K562 (cell line): Measurements from ENCODE around the gene NDC1. TPM values are rescaled to one million over a fixed set of nuclear protein-coding genes. Genes with fewer than 3 reads are reported as not detected.

Experiments used
- BRD9 ChIP-seq: fragments of 450-650 bp; IDR thresholded peaks from 2 replicates; pipeline ENCODE4 v1.6.1; 2018; ENCODE audit warnings: low read depth; ENCODE audit not compliant: partially characterized antibody
- CBFB ChIP-seq: sonication (generic); formaldehyde crosslinking; IDR thresholded peaks from 2 replicates; pipeline ENCODE4 v1.4.0; 2020; ENCODE audit warnings: mild to moderate bottlenecking, missing genetic modification reagents
- COPS2 ChIP-seq: fragments of 450-650 bp; conservative IDR thresholded peaks from 2 replicates; pipeline ENCODE4 v1.6.1; 2016; ENCODE audit warnings: mild to moderate bottlenecking, moderate library complexity
- CREM ChIP-seq: IDR thresholded peaks from 2 replicates; pipeline ENCODE4 v1.6.1; 2014; ENCODE audit warnings: antibody characterized with exemption, low read depth
- FOXA1 ChIP-seq: fragments of 450-650 bp; IDR thresholded peaks from 2 replicates; pipeline ENCODE4 v1.6.1; 2016; ENCODE audit warnings: mild to moderate bottlenecking, borderline replicate concordance
- FOXK1 ChIP-seq: sonication (generic); formaldehyde crosslinking; IDR thresholded peaks from 2 replicates; pipeline ENCODE4 v1.8.0; 2022; ENCODE audit warnings: missing genetic modification reagents, mild to moderate bottlenecking, borderline replicate concordance
- FOXO4 ChIP-seq: fragments of 450-650 bp; formaldehyde crosslinking; IDR thresholded peaks from 2 replicates; pipeline ENCODE4 v1.4.0; 2020; ENCODE audit warnings: mild to moderate bottlenecking, moderate library complexity
- HOXB6 ChIP-seq: fragments of 250-450 bp; sonication (Bioruptor Pico); IDR thresholded peaks from 2 replicates; pipeline ENCODE4 v1.5.1; 2022; ENCODE audit warnings: mild to moderate bottlenecking, borderline replicate concordance
- NFE2 ChIP-seq: IDR thresholded peaks from 2 replicates; pipeline ENCODE4 v1.6.1; 2014; ENCODE audit warnings: antibody characterized with exemption, low read depth
- RAD21 ChIP-seq, 2 experiments: fragments of 250-450 bp in 1 of 2; fragments of 450-650 bp in 1 of 2; sonication (Bioruptor Pico) in 1 of 2; formaldehyde crosslinking in 1 of 2; IDR thresholded peaks in 1 of 2; conservative IDR thresholded peaks in 1 of 2; 2 replicates each; pipeline versions ENCODE4 v1.4.0 to v1.8.0; 2020 to 2022; ENCODE audit warnings: mild to moderate bottlenecking in 2 of 2, moderate library complexity in 1 of 2
- SETDB1 ChIP-seq: IDR thresholded peaks from one replicate; pipeline ENCODE4 v1.6.1; 2012; ENCODE audit warnings: low read length, control low read depth, inconsistent platforms
- SIX5 ChIP-seq, 2 experiments: IDR thresholded peaks; 2 replicates each; pipeline ENCODE4 v1.6.1; 2011; ENCODE audit warnings: low read length in 2 of 2, borderline replicate concordance in 1 of 2, low read depth in 1 of 2, mild to moderate bottlenecking in 1 of 2, moderate library complexity in 1 of 2; ENCODE audit not compliant: insufficient read depth in 1 of 2
- SMARCC2 ChIP-seq: fragments of 450-650 bp; IDR thresholded peaks from 2 replicates; pipeline ENCODE4 v1.6.1; 2017; ENCODE audit warnings: antibody characterized with exemption, moderate library complexity, mild to moderate bottlenecking, low read depth
- ZC3H11A ChIP-seq: IDR thresholded peaks from 2 replicates; pipeline ENCODE4 v1.6.1; 2012; ENCODE audit warnings: low read depth, low read length, improper control_type of control experiment
- ZNF512 ChIP-seq: IDR thresholded peaks from 2 replicates; pipeline ENCODE4 v1.6.1; 2016; ENCODE audit warnings: missing genetic modification characterization, missing compliant biosample characterization
- ZNF551 ChIP-seq: fragments of 250-450 bp; sonication (Bioruptor Pico); IDR thresholded peaks from 2 replicates; pipeline ENCODE4 v1.5.0; 2021; ENCODE audit warnings: mild to moderate bottlenecking, moderate library complexity
- polyA plus RNA-seq, 8 experiments: library from polyadenylated mRNA; depleted of rRNA in 4 of 8; stranded (reverse) in 5 of 8; unstranded in 3 of 8; fragments of >200 nt; fragmentation: Nextera tagmentation in 2 of 8; fragmentation: Illumina TruSeq in 1 of 8; extraction: Ambion mirVana in 2 of 8; extraction: Trizol in 1 of 8; gene quantifications; 2 replicates each; pipeline versions ENCODE4 v1.2.1 to v1.2.3, GENCODE V29; 2011 to 2014; ENCODE audit warnings: inconsistent platforms in 1 of 8, missing spikeins in 1 of 8
- total RNA-seq, 7 experiments: library from RNA; depleted of rRNA in 6 of 7; stranded (reverse); fragments of >200 nt in 6 of 7; fragmentation: Illumina TruSeq in 2 of 7; extraction: Trizol in 2 of 7; gene quantifications; 2 replicates each; pipeline versions ENCODE4 v1.2.1 to v1.2.3, GENCODE V29; 2011 to 2021; ENCODE audit warnings: low replicate concordance in 1 of 7
- TF ChIP-seq, protein P1 (sequence below): fragments of 250-450 bp; sonication (Bioruptor Pico); IDR thresholded peaks from 2 replicates; pipeline ENCODE4 v1.4.0; 2020; ENCODE audit warnings: mild to moderate bottlenecking
- TF ChIP-seq, protein P2 (sequence below): sonication (generic); formaldehyde crosslinking; IDR thresholded peaks from 2 replicates; pipeline ENCODE4 v1.4.0; 2020; ENCODE audit warnings: mild to moderate bottlenecking, missing genetic modification reagents
- TF ChIP-seq, protein P3 (sequence below): sonication (generic); formaldehyde crosslinking; IDR thresholded peaks from 2 replicates; pipeline ENCODE4 v1.8.1; 2023; ENCODE audit warnings: mild to moderate bottlenecking, missing genetic modification reagents
- TF ChIP-seq, protein P4 (sequence below): sonication (generic); formaldehyde crosslinking; IDR thresholded peaks from 2 replicates; pipeline ENCODE4 v1.8.0; 2022; ENCODE audit warnings: mild to moderate bottlenecking, missing genetic modification reagents

Gene NDC1
- total and polyA plus RNA-seq, 9 of the 15 experiments (the other 6 are each of a cell fraction or from before 2014, with no cell fraction given), result 26.9 to 102 (median 64.5) TPM

DNA sequence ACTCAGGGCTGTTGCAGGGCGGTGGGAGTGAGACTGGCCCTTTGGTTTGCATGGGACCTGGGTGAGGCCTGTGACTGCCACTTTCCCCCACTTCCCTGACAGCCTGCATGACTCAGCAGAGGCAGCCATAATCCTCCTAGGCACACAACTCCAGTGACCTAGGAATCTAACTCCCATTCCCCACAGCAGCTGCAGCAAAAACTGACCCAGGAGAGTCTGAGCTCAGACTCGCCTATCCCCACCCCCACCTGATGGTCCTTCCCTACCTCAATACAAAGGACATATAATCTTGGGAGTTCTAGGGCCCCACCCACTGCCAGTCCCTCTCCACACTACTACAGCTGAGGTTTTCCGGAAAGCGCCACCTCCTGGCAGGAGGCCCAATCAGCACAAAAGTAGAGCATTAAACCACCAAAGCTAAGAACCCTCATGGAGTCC, 26.7 kb downstream of the NDC1 start (continued):
- TF ChIP-seq COPS2 (no peak), SIX5 (IDR thresholded peaks at IDR 0.05; ENCODE audit: borderline replicate concordance in 1 of 2, insufficient read depth in 1 of 2, low read depth in 1 of 2, low read length in 2 of 2) (no peak), ZC3H11A (no peak), CBFB (no peak), SMARCC2 (no peak), ZNF551 (CRISPR knock-in tag) (no peak), SETDB1 (no peak), FOXK1 (CRISPR knock-in tag) (no peak), FOXA1 (no peak), CREM (0 out of 2 replicates have a peak, but pooled peaks have one; percentile 12), HOXB6 (no peak), BRD9 (no peak), ZNF512 (tag) (no peak), RAD21 (CRISPR knock-in tag; conservative IDR thresholded peaks at IDR 0.05 in 1 of 2, IDR thresholded peaks at IDR 0.05 in 1 of 2) (peak in 1 of 2 experiments; percentile 11; a peak in 1 of 4 replicates), NFE2 (peak; percentile 81), FOXO4 (CRISPR knock-in tag) (no peak)
- TF ChIP-seq, protein P1, sequence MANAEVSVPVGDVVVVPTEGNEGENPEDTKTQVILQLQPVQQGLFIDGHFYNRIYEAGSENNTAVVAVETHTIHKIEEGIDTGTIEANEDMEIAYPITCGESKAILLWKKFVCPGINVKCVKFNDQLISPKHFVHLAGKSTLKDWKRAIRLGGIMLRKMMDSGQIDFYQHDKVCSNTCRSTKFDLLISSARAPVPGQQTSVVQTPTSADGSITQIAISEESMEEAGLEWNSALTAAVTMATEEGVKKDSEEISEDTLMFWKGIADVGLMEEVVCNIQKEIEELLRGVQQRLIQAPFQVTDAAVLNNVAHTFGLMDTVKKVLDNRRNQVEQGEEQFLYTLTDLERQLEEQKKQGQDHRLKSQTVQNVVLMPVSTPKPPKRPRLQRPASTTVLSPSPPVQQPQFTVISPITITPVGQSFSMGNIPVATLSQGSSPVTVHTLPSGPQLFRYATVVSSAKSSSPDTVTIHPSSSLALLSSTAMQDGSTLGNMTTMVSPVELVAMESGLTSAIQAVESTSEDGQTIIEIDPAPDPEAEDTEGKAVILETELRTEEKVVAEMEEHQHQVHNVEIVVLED (CRISPR knock-in tag), result no peak
- TF ChIP-seq, protein P2, sequence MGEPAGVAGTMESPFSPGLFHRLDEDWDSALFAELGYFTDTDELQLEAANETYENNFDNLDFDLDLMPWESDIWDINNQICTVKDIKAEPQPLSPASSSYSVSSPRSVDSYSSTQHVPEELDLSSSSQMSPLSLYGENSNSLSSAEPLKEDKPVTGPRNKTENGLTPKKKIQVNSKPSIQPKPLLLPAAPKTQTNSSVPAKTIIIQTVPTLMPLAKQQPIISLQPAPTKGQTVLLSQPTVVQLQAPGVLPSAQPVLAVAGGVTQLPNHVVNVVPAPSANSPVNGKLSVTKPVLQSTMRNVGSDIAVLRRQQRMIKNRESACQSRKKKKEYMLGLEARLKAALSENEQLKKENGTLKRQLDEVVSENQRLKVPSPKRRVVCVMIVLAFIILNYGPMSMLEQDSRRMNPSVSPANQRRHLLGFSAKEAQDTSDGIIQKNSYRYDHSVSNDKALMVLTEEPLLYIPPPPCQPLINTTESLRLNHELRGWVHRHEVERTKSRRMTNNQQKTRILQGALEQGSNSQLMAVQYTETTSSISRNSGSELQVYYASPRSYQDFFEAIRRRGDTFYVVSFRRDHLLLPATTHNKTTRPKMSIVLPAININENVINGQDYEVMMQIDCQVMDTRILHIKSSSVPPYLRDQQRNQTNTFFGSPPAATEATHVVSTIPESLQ (CRISPR knock-in tag), result no peak
- TF ChIP-seq, protein P3, sequence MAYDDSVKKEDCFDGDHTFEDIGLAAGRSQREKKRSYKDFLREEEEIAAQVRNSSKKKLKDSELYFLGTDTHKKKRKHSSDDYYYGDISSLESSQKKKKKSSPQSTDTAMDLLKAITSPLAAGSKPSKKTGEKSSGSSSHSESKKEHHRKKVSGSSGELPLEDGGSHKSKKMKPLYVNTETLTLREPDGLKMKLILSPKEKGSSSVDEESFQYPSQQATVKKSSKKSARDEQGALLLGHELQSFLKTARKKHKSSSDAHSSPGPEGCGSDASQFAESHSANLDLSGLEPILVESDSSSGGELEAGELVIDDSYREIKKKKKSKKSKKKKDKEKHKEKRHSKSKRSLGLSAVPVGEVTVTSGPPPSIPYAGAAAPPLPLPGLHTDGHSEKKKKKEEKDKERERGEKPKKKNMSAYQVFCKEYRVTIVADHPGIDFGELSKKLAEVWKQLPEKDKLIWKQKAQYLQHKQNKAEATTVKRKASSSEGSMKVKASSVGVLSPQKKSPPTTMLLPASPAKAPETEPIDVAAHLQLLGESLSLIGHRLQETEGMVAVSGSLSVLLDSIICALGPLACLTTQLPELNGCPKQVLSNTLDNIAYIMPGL (CRISPR knock-in tag), result no peak
- TF ChIP-seq, protein P4, sequence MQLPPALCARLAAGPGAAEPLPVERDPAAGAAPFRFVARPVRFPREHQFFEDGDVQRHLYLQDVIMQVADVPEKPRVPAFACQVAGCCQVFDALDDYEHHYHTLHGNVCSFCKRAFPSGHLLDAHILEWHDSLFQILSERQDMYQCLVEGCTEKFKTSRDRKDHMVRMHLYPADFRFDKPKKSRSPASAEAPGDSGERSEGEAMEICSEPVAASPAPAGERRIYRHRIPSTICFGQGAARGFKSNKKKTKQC (CRISPR knock-in tag), result no peak
